Measurements from ENCODE around the gene DFFB.
A peak's percentile ranks its signal among the peaks of the same experiment; 100 is the strongest.

The DFFB gene

GRCh38 chr1:3898994-3899753 lies 41.9 kb downstream of the DFFB start:
- DNase-seq, result no peak

- DNase-seq, result no peak
These were observed 42.5 kb downstream of the DFFB start for GRCh38 chr1:3899754-3900149.

DNA sequence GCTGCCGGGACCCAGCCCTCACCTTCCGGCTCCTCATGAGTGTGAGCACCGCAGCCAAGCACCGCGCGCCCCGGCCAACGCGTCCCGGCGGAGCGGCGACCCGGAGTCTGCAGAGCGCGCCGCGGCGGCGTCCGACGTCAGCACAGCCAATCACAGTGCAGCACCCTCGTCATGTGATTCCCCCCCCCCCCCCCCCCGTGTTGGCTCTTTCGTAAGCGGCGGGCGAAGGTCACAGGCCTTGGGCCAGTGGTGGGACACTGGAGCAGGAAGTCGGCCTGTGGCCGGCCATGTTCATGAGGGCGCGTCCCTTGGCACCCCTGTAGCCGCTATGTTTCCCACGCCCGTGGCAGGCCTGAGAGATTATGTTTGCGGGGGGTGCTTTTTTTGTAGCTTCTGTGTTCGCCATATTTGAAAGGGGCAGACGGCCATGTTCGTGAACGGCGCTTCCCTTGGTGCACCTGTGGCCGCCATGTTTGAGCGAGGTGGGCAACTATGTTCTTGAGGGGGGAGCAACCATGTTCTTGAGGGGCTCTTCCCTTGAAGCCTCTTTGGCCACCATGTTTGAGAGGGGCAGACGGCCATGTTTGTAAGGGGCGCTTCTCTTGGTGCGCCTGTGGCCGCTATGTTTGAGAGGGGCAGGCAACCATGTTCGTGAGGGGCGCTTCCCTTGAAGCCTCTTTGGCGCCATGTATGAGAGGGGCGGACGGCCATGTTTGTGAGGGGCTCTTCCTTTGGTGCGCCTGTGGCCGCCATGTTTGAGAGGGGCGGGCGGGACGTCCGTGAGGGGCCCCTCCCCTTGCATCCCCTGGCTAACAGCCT lies 43.1 kb downstream of the DFFB start, which contains the start of gene C1orf174:
Gene C1orf174 (minus strand): TSS at position 123 of the 819 bp plus-strand sequence. CDS start 86 bp downstream, at position 37.
- DNase-seq, result peak; percentile 90 to 92

DNA sequence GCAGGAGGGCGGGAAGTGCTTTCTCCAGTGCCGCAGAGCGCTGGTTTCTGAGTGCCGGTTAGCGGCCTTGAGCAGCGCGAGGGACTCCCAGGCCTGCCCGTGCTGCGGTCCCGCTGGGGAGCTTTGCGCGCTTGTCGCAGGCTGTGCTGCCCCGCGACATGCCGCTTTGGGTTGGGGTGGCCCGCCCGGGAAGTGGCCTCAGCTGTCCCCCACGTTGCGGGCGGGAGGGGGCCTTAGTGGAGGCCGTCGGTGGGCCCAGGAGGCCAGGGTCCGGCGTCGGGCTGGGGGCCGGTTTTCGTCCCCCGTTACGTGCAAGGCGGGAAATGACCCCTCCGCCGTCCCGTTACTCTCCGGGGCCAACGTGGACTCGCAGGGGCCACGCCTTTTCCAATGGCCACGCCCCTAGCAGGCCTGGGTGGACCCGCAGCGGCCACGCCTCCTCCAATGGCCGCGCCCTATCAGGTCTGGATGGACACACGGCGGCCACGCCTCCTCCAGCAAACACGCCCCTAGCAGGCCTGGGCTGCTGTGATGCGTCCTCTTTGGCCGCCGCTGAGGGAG lies 43.8 kb downstream of the DFFB start:
- peak; percentile 88 to 94 for DNase-seq

DNA sequence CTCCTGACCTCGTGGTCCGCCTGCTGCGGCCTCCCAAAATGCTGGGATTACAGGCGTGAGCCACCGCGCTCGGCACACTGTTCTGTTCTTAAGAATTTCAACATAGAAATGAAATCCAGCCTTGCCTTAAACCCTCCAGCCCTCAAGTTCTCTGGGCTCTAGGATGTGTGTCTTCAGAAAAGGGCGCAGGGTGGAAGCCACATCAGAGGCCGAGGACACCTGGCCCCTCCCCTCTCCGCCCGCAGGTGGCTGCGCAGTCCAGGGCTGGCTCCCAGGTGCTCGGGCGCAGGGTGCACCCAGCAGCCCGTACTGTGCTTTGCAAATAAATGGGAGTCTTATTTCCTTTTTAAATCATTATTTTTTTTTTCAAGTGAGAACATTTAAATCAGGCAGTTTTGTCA lies 44.8 kb downstream of the DFFB start:
- DNase-seq, result peak in 1 of 2 donors; percentile 22

GRCh38 chr1:3902571-3903091 lies 45.4 kb downstream of the DFFB start:
- no peak for DNase-seq

DNA sequence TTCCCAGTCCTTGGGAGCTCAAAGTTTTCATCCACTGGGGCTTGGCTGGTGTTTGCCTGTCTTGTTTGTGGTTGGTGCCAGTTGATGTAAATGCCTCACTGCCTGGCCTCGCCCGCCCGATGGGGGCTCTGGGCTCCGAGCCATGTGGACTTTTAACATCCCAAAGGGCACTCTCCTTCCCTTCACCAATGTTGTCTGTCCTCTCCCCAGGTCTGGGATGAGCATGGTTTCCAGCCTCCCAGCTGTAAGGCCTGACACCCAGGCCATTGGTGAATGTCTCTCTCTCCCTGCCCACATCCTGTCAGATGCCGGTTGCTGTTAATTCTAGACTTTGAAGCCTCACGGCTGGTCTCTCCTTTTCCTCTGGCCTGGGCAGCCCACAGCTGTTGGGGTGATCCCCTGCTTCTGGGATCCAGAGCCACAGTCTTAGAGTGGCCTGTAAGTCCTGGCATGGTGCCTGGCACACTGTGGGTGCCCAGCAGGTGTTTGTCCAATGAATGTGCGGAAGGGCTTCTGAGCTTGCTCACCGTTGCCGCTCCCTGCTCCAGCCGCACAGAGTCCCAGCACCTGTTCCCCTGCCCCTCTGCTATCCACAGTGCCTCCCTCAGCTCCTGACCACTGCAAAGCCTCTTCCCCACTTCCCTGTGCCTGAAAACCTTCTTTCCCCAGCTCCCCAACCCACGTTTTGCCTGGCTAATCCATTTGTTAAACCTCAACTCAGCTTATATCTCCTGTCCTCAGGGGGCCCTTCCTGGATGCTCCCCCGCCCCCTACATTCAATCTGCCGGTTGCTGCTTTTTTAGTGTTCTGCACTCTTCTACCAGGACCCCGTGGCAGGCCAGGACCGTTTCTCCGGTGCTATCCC lies 46.1 kb downstream of the DFFB start:
- DNase-seq, result no peak

DNA sequence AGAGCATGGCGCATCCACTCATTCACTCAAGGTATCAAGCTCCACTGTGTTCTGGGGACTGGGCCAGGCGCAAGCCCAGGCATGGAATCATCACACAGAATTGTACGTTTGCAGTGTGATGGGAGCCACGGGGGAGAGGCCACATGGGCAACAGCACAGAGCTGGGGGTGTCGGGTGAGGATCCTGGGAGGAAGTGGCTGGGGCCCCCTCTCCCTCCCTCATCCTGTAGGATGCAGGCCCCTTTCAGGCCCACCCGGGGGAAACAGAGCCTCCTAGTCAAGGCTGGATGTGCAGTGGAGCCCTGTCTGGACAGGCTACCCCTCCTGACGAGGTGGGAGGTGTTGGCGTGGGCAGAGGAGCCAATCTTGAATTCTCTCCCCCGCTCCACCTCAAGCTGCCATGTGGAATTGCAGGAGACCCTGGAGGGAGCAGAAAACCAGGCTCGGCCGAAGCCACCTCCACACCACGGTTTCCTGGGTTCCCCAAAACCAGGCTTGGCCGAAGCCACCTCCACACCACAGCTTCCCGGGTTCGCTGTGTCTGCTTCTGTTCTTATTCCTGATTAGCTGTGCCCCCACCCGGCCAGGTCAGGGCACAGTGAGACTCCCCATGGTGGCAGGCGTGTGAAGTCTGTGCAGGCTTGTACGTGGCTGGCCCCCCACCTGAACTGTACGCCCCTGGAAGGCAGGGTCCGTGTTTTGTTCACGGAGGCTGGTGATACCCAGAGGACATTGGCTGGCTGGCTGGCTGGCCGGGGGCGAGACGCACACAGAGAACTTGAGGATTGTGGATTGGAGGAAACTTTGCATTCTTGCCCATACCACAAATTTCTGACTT lies 46.9 kb downstream of the DFFB start:
- no peak for DNase-seq

DNA sequence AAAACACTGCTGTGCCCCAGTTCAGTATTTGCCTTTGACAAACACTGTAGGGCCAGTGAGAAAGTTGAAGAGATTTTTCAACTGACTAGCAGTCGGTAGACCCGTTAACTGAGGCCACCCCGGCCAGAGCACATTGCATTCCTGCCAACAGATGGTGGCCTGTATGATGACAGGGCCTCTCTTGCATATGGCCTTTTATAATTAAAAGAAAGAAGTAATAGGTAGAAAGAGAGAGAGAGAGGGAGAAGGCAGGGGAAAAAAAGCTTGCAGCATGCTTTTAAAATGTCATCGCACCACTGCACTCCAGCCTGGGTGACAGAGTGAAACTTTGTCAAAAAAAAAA lies 47.5 kb downstream of the DFFB start:
- DNase-seq, result no peak

- no peak for DNase-seq
These were observed 48.1 kb downstream of the DFFB start for GRCh38 chr1:3905266-3905952.

DNA sequence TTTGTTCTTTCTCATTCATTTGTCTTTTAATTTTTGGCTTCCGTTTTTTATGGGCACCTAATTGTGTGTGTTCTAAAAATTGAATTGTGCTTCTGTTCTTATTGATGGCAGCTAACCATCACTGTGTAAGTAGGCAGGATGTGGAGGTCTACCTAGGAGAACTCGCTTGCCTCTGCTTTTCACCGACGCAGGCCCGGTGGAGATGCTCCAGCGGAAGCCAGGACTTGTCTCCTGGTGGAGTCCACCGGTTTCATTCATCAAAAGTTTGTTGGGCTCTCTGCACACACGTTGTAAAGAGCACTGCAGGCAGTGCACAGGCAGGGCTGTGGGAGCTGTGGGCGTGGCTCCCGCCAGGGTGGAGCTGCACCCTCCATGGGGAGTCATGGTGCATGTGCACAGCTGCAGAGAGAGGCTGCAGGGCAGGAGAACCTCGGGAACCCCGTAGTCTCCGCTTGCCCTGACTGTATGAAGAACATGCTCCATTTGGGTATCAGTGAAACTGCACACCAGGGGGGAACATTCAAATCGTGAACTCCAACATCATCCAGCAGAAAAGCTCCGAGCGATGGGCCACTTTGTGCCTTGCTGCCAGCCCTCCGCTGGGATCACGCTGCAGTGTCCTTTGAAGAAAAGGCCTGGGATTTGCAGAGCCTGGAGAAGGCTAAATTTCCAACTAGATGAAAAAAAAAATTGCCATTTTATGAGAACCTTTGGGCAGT lies 48.8 kb downstream of the DFFB start:
- DNase-seq, result no peak

DNA sequence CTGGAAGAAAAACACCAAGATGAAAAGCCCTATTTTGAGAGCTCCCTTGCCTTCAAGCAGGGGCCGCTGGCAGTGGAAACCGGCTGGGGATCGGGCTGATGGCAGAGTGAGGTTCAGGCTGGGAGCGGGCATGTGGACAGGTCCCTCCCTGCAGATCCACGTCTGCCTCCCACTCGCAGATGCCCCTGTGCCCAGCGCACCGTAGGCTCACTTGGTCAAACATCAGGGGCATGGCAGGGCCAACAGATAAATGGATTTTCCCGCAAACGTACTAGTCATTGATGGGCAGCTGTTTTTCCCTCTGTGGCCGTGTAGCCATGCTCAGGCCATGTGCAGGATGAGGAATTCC lies 49.4 kb downstream of the DFFB start:
- DNase-seq, result no peak

DNA sequence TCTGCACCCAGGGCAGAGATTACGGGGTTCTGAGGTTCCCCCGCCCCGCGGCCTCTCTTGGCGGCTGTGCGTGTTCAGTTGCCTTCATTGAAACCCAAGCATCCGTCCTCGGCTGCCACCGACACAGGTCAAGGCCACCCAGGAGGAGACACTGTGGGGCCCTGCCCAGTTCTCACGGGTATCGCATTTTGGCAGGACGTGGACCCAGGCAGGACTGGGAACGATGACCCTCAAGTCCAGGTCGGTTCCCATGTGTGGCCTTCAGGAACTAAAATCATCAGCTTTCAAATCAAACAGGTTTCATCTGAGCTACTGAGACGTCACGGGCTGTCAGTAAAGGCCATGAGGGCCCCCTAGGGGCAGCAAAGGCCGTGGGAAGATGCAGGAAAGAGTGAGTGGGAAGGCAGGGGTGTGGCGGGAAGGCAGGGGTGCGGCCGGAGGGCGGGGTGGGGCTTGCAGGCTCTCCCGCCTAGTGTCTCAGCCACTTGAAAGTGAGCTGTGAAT lies 49.8 kb downstream of the DFFB start:
- DNase-seq, result peak in 1 of 2 donors; percentile 57

DNA sequence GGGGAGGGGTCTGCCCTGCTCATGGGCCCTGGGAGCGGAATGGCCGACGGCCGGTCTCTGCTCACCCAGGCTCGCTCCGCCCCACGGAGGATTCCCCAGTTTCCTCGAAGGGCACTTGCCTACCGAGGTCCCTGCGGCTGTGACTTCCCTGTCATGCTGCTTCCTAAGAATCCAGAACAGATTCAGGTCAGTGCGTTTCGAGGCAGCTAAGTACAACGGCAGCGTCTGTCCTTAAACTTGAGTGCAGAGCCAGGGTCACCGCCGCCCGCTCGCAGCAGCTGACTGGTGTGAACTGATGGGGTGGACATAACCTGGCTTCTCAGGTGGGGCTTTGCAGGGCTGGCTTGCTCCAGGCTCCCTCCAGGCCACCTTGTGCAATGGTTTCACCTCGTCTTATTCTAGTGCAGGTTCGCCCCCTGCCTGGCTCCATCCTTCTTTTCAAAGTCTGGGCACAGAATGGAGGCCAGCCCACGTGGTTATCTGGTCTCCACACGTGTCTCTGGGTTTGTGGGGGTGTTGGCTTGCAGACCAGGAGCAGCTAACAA lies 50.4 kb downstream of the DFFB start:
- no peak for DNase-seq

DNA sequence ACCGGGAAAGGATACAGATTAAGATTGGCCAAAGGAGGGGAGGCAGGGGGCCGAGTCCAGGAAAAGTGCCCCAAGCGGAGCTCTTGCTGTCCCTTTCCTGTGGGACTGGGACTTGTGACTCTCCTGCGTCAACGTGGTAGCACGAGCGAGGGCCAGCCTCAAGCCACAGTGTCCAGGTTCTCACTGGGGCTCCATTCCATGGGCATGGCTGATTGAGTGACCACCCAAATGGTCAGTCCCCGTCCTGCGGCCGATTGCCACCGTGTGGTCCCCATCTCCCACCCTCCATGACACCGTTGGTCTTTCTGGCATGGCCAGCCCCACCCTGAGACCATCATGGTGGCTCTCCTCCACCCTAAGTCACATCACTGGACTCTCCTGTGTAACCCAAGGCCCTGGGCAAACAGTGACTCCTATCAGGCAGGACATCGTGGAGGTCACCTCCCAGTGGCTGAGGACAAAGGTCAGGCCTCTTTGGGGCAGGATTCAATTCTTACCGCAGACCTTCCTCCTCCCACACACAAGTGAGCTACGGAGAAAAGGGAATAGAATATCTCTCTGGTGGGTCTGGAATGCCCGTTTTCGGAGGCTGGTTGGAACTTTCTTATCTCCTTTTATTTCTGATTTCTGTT lies 51.7 kb downstream of the DFFB start:
- no peak for DNase-seq

GRCh38 chr1:3909615-3910014 lies 52.3 kb downstream of the DFFB start:
- no peak for DNase-seq

- no peak for DNase-seq
These were observed 52.9 kb downstream of the DFFB start for GRCh38 chr1:3910049-3910731.
